ENCODE results near the gene RMND5B. TPM values are rescaled to one million over a fixed set of nuclear protein-coding genes. Genes with fewer than 3 reads are reported as not detected.

Gene RMND5B
- total RNA-seq, 1 experiment from 2014 or later: 37.0 TPM

DNA sequence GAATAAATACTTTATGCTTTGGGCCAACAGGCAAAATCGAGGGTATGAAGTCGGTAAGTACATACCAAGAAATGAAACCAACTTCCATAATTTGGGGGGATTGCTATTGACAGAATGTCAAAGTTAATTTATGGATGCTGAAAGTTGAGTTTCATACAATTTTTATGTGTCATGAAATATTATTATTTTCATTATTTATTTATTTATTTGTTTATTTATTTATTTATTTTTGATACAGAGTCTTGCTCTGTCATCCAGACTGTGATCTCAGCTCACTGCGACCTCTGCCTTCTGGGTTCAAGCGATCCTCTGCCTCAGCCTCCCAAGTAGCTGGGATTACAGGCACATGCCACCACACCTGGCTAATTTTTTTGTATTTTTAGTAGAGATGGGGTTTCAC is 60.8 kb downstream of the RMND5B start:
- BruUV-seq (replicated peaks): no TSS peak
- CTCF ChIA-PET: no interaction called here
- no peak for DNase-seq (ENCODE audit: low spot score)
- POLR2A ChIA-PET (ENCODE audit: low non-redundant PET): no interaction called here
- Histone ChIP-seq H3K27me3 (replicated peaks; ENCODE audit: insufficient read depth, low read depth, low read length, poor library complexity) (no peaks in the 10 kb centered on the region), H3K4me3 (ENCODE audit: low read depth, low read length, poor library complexity, severe bottlenecking) (no peak overlapping the region), H3K9me3 (ENCODE audit: low read depth, low read length, poor library complexity, severe bottlenecking) (no peaks in the 10 kb centered on the region), H3K27ac (ENCODE audit: low read depth, low read length, poor library complexity, severe bottlenecking) (no peak overlapping the region), H3K4me1 (ENCODE audit: insufficient read depth, low read length, poor library complexity, severe bottlenecking) (no peaks in the 10 kb centered on the region), H3K36me3 (ENCODE audit: insufficient read depth, low read length, poor library complexity, severe bottlenecking) (no peaks in the 10 kb centered on the region)
- no peak for TF ChIP-seq EZH2 (IDR thresholded peaks at IDR 0.05; ENCODE audit: borderline replicate concordance, low read depth, low read length, poor library complexity, severe bottlenecking)
- TF ChIP-seq, protein P1, sequence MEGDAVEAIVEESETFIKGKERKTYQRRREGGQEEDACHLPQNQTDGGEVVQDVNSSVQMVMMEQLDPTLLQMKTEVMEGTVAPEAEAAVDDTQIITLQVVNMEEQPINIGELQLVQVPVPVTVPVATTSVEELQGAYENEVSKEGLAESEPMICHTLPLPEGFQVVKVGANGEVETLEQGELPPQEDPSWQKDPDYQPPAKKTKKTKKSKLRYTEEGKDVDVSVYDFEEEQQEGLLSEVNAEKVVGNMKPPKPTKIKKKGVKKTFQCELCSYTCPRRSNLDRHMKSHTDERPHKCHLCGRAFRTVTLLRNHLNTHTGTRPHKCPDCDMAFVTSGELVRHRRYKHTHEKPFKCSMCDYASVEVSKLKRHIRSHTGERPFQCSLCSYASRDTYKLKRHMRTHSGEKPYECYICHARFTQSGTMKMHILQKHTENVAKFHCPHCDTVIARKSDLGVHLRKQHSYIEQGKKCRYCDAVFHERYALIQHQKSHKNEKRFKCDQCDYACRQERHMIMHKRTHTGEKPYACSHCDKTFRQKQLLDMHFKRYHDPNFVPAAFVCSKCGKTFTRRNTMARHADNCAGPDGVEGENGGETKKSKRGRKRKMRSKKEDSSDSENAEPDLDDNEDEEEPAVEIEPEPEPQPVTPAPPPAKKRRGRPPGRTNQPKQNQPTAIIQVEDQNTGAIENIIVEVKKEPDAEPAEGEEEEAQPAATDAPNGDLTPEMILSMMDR (conservative IDR thresholded peaks at IDR 0.05; ENCODE audit: low read depth, low read length): no peak
- intact Hi-C loops (cut with micrococcal nuclease; ENCODE audit: unreplicated experiment): no loop called here

DNA sequence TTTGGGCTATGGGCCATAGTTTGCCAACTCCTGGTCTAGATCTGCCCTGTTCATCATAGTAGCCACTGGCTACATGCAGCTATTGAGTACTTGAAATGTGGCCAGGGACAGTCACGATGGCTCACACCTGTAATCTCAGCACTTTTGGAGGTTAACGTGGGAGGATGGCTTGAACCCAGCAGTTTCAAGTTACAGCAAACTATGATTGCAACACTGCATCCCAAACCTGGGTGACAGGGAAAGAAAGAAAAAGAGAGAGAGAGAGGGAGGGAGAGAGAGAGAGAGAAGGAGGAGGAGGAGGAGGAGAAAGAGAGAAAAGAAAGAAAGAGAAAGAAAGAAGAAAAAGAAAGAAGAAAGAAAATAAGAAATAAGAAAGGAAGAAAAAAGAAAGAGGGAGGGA is 61.4 kb downstream of the RMND5B start:
- DNase-seq (ENCODE audit: low spot score): no peak
- BruUV-seq (replicated peaks): no TSS peak
- intact Hi-C loops (cut with micrococcal nuclease; ENCODE audit: unreplicated experiment): no loop called here

GRCh38 chr5:178192787-178193186 is 62.0 kb downstream of the RMND5B start:
- Histone ChIP-seq H3K9me3 (ENCODE audit: low read depth, low read length, poor library complexity, severe bottlenecking) (no peaks in the 10 kb centered on the region), H3K27me3 (replicated peaks; ENCODE audit: insufficient read depth, low read depth, low read length, poor library complexity) (no peaks in the 10 kb centered on the region), H3K4me3 (ENCODE audit: low read depth, low read length, poor library complexity, severe bottlenecking) (no peak overlapping the region), H3K4me1 (ENCODE audit: insufficient read depth, low read length, poor library complexity, severe bottlenecking) (no peaks in the 10 kb centered on the region), H3K27ac (ENCODE audit: low read depth, low read length, poor library complexity, severe bottlenecking) (no peak overlapping the region), H3K36me3 (ENCODE audit: insufficient read depth, low read length, poor library complexity, severe bottlenecking) (no peaks in the 10 kb centered on the region)
- ChIA-PET POLR2A (ENCODE audit: low non-redundant PET) (no interaction called here), CTCF (interaction anchor here (0.6 kb wide), 1 partner anchor 25 kb away, joined by 6 read pairs; no protein-coding TSS in a partner anchor)
- BruUV-seq (replicated peaks): no TSS peak
- no peak for TF ChIP-seq EZH2 (IDR thresholded peaks at IDR 0.05; ENCODE audit: borderline replicate concordance, low read depth, low read length, poor library complexity, severe bottlenecking)
- TF ChIP-seq, protein P1 (conservative IDR thresholded peaks at IDR 0.05; ENCODE audit: low read depth, low read length): no peak
- intact Hi-C loops (cut with micrococcal nuclease; ENCODE audit: unreplicated experiment): no loop called here
- no peak for DNase-seq (ENCODE audit: low spot score)

More for the DNA sequence above, 61.4 kb downstream of the RMND5B start:
- no peak overlapping the region for H3K4me3 ChIP-seq (ENCODE audit: low read depth, low read length, poor library complexity, severe bottlenecking)
- no peak overlapping the region for H3K27ac ChIP-seq (ENCODE audit: low read depth, low read length, poor library complexity, severe bottlenecking)
- H3K36me3 ChIP-seq (ENCODE audit: insufficient read depth, low read length, poor library complexity, severe bottlenecking): no peaks in the 10 kb centered on the region
- H3K4me1 ChIP-seq (ENCODE audit: insufficient read depth, low read length, poor library complexity, severe bottlenecking): no peaks in the 10 kb centered on the region
- no peak for TF ChIP-seq EZH2 (IDR thresholded peaks at IDR 0.05; ENCODE audit: borderline replicate concordance, low read depth, low read length, poor library complexity, severe bottlenecking)
- TF ChIP-seq, protein P1 (conservative IDR thresholded peaks at IDR 0.05; ENCODE audit: low read depth, low read length): no peak
- H3K9me3 ChIP-seq (ENCODE audit: low read depth, low read length, poor library complexity, severe bottlenecking): no peaks in the 10 kb centered on the region
- ChIA-PET POLR2A (ENCODE audit: low non-redundant PET) (no interaction called here), CTCF (no interaction called here)
- H3K27me3 ChIP-seq (replicated peaks; ENCODE audit: insufficient read depth, low read depth, low read length, poor library complexity): no peaks in the 10 kb centered on the region
